ENCODE measurements around the gene IPO11. TPM values are rescaled to one million over a fixed set of nuclear protein-coding genes. Genes with fewer than 3 reads are reported as not detected.
A peak's percentile ranks its signal among the peaks of the same experiment; 100 is the strongest.

IPO11 gene
- total and polyA plus RNA-seq, 7 donors: 9.1 to 25.4 (median 21.4) TPM

- H3K4me3 ChIP-seq: no peak overlapping the region
- H3K27ac ChIP-seq: no peak overlapping the region
- no peak for TF ChIP-seq CTCF (IDR thresholded peaks at IDR 0.05)
- 85 to 96% (median 92%) methylated on average over 4 of the region's 4 CpGs for WGBS, 3 donors
- DNase-seq (no peak), ATAC-seq (no peak)
- intact Hi-C loops (cut with DNase I): no loop called here
- H3K4me1 ChIP-seq: no peaks in the 10 kb centered on the region
- H3K9me3 ChIP-seq: no peaks in the 10 kb centered on the region
- H3K36me3 ChIP-seq (ENCODE audit: insufficient read depth in 1 of 2, low read depth in 1 of 2): peaks cover 0 to 5% of the 10 kb centered on the region in 2 donors
- no peaks in the 10 kb centered on the region for H3K27me3 ChIP-seq (ENCODE audit: insufficient read depth in 3 of 3, low read length in 2 of 3)
Measured at GRCh38 chr5:62640446-62640845, 227.9 kb downstream of the IPO11 start.

GRCh38 chr5:62642468-62642867 is 229.9 kb downstream of the IPO11 start:
- Histone ChIP-seq H3K36me3 (ENCODE audit: insufficient read depth in 1 of 2, low read depth in 1 of 2) (no peaks in the 10 kb centered on the region), H3K4me1 (no peaks in the 10 kb centered on the region), H3K27ac (no peak overlapping the region), H3K9me3 (no peaks in the 10 kb centered on the region), H3K27me3 (ENCODE audit: insufficient read depth in 3 of 3, low read length in 2 of 3) (no peaks in the 10 kb centered on the region), H3K4me3 (no peak overlapping the region)
- intact Hi-C loops (cut with DNase I): no loop called here
- TF ChIP-seq CTCF (IDR thresholded peaks at IDR 0.05): no peak
- 62 to 76% (median 72%) methylated on average over 6 of the region's 6 CpGs for WGBS, 3 donors
- DNase-seq (no peak), ATAC-seq (no peak)

GRCh38 chr5:62643556-62644451 is 231.2 kb downstream of the IPO11 start:
- H3K36me3 ChIP-seq (ENCODE audit: insufficient read depth in 1 of 2, low read depth in 1 of 2): no peaks in the 10 kb centered on the region
- 82 to 87% (median 84%) methylated on average over 17 of the region's 17 CpGs for WGBS, 3 donors
- ATAC-seq (peak in 2 of 4 donors; percentile 26 to 34), DNase-seq (no peak)
- intact Hi-C loops (cut with DNase I): no loop called here
- H3K27ac ChIP-seq: no peak overlapping the region
- no peak for TF ChIP-seq CTCF (IDR thresholded peaks at IDR 0.05)
- no peaks in the 10 kb centered on the region for H3K4me1 ChIP-seq
- H3K27me3 ChIP-seq (ENCODE audit: insufficient read depth in 3 of 3, low read length in 2 of 3): no peaks in the 10 kb centered on the region
- no peak overlapping the region for H3K4me3 ChIP-seq
- H3K9me3 ChIP-seq: no peaks in the 10 kb centered on the region

- no peaks in the 10 kb centered on the region for H3K9me3 ChIP-seq
- no peaks in the 10 kb centered on the region for H3K27me3 ChIP-seq (ENCODE audit: insufficient read depth in 3 of 3, low read length in 2 of 3)
- DNase-seq: no peak
- no peak overlapping the region for H3K27ac ChIP-seq
- H3K4me1 ChIP-seq: no peaks in the 10 kb centered on the region
- TF ChIP-seq CTCF (IDR thresholded peaks at IDR 0.05): no peak
- no peaks in the 10 kb centered on the region for H3K36me3 ChIP-seq (ENCODE audit: insufficient read depth in 1 of 2, low read depth in 1 of 2)
- intact Hi-C loops (cut with DNase I): no loop called here
- no peak for ATAC-seq
- H3K4me3 ChIP-seq: no peak overlapping the region
- 95 to 99% (median 96%) methylated on average over 3 of the region's 3 CpGs for whole genome bisulfite sequencing, 3 donors
Measured at GRCh38 chr5:62645223-62645622, 232.7 kb downstream of the IPO11 start.
